AG04450 (cell line): ENCODE results near the gene DNAH6. TPM values are rescaled to one million over a fixed set of nuclear protein-coding genes. Genes with fewer than 3 reads are reported as not detected.

ENCODE experiments used
- CTCF ChIA-PET: fragments of 300-600, 350-600 bp; formaldehyde crosslinking; extraction: SDS; loops from one replicate; lab custom pipeline; 2022; ENCODE audit warnings: antibody characterized with exemption, inconsistent platforms; lab: Charles Lee
- POLR2A ChIA-PET: fragments of 350-600 bp; formaldehyde crosslinking; extraction: SDS; loops from one replicate; lab custom pipeline; 2021; ENCODE audit warnings: antibody characterized with exemption, inconsistent platforms; lab: Yijun Ruan, JAX
- DNase-seq: peaks from one replicate; pipeline ENCODE4 v3.0.0-alpha.2; 2011; ENCODE audit warnings: low read depth, low spot score
- H3K27ac ChIP-seq: one replicate; pipeline ENCODE4 v1.5.1; 2012; ENCODE audit warnings: low read depth, low read length, control low read depth
- H3K27me3 ChIP-seq: one replicate; pipeline ENCODE4 v1.6.0; 2012; ENCODE audit warnings: low read length; ENCODE audit not compliant: control insufficient read depth, insufficient read depth
- H3K4me3 ChIP-seq: 2 replicates; pipeline ENCODE4 v1.5.1; 2011; ENCODE audit warnings: mild to moderate bottlenecking, low read depth, low read length, control low read depth
- H3K9me3 ChIP-seq: 2 replicates; pipeline ENCODE4 v1.5.1; 2012; ENCODE audit warnings: low read length; ENCODE audit not compliant: control insufficient read depth, insufficient read depth
- polyA plus RNA-seq: library from polyadenylated mRNA; depleted of rRNA; stranded (reverse); fragments of >200 nt; gene quantifications from 2 replicates; pipeline ENCODE4 v1.2.3, GENCODE V29; 2011
- TF ChIP-seq, protein P1 (sequence below): IDR thresholded peaks from 2 replicates; pipeline ENCODE4 v1.5.1; 2011; ENCODE audit warnings: low read depth, low read length, control low read depth, inconsistent platforms

The DNAH6 gene
- polyA plus RNA-seq, 1 experiment, result 0.02 TPM

DNA sequence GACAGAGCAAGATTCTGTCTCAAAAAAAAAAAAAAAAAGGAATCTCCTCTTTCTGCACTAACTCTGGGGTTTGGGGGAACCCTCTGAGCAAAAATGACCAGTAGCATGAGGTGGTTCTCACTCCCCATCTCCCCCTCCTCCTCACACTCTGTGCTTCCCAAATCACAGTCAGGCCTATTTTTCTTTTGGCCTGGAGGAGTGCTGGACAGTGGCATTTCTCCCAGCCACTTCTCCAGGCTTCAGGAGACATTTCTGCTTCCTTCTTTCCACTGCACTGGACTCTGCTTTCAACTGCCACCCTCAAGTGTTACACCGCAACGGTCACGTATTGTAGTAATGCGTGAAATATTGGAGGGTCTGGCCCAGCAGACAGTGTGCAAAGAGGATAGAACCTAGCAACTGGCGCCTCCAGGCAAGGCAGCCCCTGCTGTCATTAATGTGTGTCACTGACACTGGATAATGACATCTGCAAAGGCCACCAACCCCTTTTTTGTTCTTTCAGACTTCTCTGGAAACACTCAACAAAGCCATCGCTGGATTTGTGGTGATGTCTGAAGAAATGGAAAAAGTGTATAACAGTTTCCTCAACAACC, 295.6 kb downstream of the DNAH6 start:
- Histone ChIP-seq H3K27ac (no peak overlapping the region), H3K27me3 (no peaks in the 10 kb centered on the region), H3K4me3 (no peak overlapping the region), H3K9me3 (no peaks in the 10 kb centered on the region)
- POLR2A ChIA-PET, result no interaction called here
- CTCF ChIA-PET, result no interaction called here
- no peak for DNase-seq
- TF ChIP-seq, protein P1, sequence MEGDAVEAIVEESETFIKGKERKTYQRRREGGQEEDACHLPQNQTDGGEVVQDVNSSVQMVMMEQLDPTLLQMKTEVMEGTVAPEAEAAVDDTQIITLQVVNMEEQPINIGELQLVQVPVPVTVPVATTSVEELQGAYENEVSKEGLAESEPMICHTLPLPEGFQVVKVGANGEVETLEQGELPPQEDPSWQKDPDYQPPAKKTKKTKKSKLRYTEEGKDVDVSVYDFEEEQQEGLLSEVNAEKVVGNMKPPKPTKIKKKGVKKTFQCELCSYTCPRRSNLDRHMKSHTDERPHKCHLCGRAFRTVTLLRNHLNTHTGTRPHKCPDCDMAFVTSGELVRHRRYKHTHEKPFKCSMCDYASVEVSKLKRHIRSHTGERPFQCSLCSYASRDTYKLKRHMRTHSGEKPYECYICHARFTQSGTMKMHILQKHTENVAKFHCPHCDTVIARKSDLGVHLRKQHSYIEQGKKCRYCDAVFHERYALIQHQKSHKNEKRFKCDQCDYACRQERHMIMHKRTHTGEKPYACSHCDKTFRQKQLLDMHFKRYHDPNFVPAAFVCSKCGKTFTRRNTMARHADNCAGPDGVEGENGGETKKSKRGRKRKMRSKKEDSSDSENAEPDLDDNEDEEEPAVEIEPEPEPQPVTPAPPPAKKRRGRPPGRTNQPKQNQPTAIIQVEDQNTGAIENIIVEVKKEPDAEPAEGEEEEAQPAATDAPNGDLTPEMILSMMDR, result no peak

DNA sequence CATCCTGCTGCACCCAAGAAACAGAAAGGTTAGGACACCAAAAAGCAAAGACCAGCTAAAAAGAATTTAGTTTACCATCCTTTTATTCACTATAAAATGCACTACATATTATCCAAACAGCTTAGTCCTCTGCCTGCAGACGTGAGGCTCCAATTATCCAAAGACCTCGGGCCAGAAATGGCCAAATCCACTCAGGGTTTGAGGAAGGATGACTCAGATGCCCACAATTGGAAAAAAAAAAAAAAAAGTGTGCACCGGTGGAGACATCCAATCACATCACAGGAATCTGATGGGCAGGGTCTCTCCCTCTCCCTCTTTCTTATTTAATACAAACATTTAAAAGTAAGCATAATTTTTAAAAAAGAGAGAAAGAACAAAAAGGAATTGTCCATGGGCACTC, 298.8 kb downstream of the DNAH6 start:
- DNase-seq, result peak; percentile 29
- Histone ChIP-seq H3K4me3 (no peak overlapping the region), H3K27ac (no peak overlapping the region), H3K9me3 (no peaks in the 10 kb centered on the region), H3K27me3 (no peaks in the 10 kb centered on the region)
- TF ChIP-seq, protein P1, result no peak
- ChIA-PET POLR2A (interaction anchor here (0.7 to 1.2 kb wide), 2 partner anchors 34 to 94 kb away, joined by 3 to 8 read pairs; no protein-coding TSS in a partner anchor), CTCF (no interaction called here)

DNA sequence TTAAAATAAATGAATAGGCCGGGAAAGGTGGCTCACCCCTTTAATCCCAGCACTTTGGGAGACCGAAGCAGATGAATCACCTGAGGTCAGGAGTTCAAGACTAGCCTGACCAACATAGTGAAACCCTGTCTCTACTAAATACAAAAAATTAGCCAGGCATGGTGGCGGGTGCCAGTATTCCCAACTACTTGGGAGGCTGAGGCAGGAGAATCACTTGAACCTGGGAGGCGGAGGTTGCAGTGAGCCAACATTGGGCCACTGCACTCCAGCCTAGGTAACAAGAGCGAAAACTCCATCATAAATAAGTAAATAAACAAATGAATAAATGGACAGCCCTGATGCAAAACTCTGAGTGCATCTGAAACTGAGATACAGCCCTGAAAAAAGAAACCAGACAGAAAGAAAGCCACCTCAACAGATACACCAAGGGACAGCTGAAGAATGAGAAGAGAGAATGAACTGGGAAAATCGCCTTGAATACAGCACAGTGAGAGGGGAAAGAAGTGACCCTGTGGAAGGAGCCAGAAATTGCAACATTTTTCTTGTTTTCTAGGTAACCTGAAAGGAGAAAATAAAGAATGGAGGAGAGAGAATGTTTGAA, 300.2 kb downstream of the DNAH6 start:
- Histone ChIP-seq H3K9me3 (no peaks in the 10 kb centered on the region), H3K27ac (no peak overlapping the region), H3K27me3 (no peaks in the 10 kb centered on the region), H3K4me3 (no peak overlapping the region)
- TF ChIP-seq, protein P1, result no peak
- no peak for DNase-seq
- POLR2A ChIA-PET, result no interaction called here
- CTCF ChIA-PET, result no interaction called here

DNA sequence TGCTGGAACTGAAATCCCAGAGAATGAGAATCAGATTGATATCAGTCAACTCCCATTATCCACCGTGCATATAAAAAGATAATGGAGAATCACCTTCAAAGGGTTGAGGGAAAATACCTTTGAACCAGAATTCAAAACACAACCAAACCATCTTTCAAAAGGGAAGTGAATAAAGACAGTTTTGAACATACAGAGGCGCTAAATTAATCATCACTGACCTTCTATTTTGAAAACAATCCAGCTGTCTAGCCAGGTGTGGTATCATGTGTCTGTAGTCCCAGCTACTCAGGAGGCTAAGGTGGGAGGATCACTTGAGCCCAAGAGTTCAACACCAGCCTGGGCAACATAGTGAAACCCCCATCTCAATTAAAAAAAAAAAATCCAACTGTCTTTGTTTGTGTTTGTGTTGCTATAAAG, 300.9 kb downstream of the DNAH6 start:
- no peak for DNase-seq
- Histone ChIP-seq H3K4me3 (no peak overlapping the region), H3K9me3 (no peaks in the 10 kb centered on the region), H3K27me3 (no peaks in the 10 kb centered on the region), H3K27ac (no peak overlapping the region)
- ChIA-PET POLR2A (no interaction called here), CTCF (no interaction called here)
- TF ChIP-seq, protein P1, result no peak

DNA sequence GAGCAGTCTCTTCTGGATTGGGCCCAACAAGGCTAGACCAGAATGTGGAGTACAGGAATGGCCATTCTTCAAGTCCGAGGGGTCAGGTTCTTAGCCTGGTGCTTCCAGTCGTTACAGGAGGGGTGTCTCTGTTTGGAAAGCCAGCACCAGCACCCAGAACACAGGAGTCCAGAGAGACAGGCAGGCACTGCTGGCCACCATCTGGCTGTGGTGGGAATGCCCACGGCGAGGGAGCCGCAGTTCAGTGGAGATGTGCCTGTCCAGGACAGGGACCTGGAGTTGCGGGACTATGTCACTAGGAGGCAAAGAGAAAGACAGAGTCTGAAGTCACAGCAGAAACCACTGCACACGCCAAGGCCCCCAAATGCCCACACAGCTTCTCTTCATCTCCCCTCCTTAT, 305.5 kb downstream of the DNAH6 start:
- Histone ChIP-seq H3K4me3 (no peak overlapping the region), H3K27me3 (no peaks in the 10 kb centered on the region), H3K9me3 (no peaks in the 10 kb centered on the region; the same call in 1 of the 2 replicates), H3K27ac (no peak overlapping the region)
- POLR2A ChIA-PET, result no interaction called here
- TF ChIP-seq, protein P1, result no peak
- DNase-seq, result no peak
- CTCF ChIA-PET, result no interaction called here
